ENCODE data around the gene ATP8B1. TPM values are rescaled to one million over a fixed set of nuclear protein-coding genes. Genes with fewer than 3 reads are reported as not detected.
"Not testable (repeated sequence)": the region's sequence is repeated elsewhere in the genome, so short reads cannot be mapped to it uniquely, and the experiment has no call there.

The ATP8B1 gene
- total RNA-seq, 2 experiments from 2014 or later: 0.06 to 0.15 TPM

GRCh38 chr18:57691363-57691762 is 111.8 kb downstream of the ATP8B1 start:
- CTCF ChIA-PET: no interaction called here
- POLR2A ChIA-PET: no interaction called here

GRCh38 chr18:57687970-57688369 is 115.1 kb downstream of the ATP8B1 start:
- CTCF ChIA-PET: no interaction called here
- POLR2A ChIA-PET: no interaction called here

- POLR2A ChIA-PET: no interaction called here
Observed at GRCh38 chr18:57683470-57683869, 119.6 kb downstream of the ATP8B1 start.

GRCh38 chr18:57677262-57678211 is 125.6 kb downstream of the ATP8B1 start:
- ChIA-PET POLR2A (no interaction called here), CTCF (interaction anchor here (0.7 kb wide), 1 partner anchor 92 kb away, joined by 4 read pairs; no protein-coding TSS in a partner anchor)

More at GRCh38 chr18:57683470-57683869, 119.6 kb downstream of the ATP8B1 start:
- CTCF ChIA-PET: no interaction called here

DNA sequence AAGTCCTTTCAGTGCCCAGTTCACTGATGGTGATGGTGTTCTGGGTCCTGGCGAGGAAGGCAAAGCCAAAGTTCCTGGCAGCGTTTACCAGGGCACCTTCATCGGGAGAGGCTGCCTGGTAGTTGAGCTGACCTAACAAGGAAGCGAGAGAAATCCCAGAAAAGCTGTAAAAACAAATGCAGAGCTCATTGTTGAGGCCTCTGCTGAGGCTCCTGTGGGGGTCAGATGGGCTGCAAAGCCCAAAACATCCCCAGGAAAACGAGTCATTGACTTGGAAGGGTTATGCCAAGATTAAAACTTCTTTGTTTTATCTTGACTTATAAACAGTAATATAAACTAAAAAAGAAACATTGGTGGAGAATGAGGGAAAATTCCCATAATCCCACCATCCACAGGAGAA is 128.2 kb downstream of the ATP8B1 start:
- CTCF ChIA-PET: no interaction called here

DNA sequence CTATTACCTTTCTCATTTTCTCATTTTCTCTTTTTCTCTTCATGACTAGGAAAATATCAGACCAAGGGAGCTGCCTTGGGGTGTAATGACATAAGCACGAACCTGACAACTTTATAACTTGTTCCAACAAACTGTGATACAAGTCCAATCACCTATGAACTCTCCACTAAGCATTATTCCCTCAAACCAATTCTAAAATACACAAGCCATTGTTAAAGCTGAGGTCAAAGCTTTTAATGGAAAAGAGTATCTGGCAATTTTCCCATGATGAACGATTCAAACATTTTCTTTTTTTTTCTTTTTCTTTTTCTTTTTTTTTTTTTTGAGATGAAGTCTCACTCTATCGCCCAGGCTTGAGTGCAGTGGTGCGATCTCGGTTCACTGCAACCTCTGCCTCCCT is 133.1 kb downstream of the ATP8B1 start:
- ChIA-PET POLR2A (no interaction called here), CTCF (interaction anchor here (0.6 kb wide), 1 partner anchor 54 kb away, joined by 4 read pairs; no protein-coding TSS in a partner anchor)

More for the DNA sequence above, 128.2 kb downstream of the ATP8B1 start:
- POLR2A ChIA-PET: no interaction called here

GRCh38 chr18:57668021-57668420 is 135.1 kb downstream of the ATP8B1 start:
- ChIA-PET POLR2A (no interaction called here), CTCF (no interaction called here)

DNA sequence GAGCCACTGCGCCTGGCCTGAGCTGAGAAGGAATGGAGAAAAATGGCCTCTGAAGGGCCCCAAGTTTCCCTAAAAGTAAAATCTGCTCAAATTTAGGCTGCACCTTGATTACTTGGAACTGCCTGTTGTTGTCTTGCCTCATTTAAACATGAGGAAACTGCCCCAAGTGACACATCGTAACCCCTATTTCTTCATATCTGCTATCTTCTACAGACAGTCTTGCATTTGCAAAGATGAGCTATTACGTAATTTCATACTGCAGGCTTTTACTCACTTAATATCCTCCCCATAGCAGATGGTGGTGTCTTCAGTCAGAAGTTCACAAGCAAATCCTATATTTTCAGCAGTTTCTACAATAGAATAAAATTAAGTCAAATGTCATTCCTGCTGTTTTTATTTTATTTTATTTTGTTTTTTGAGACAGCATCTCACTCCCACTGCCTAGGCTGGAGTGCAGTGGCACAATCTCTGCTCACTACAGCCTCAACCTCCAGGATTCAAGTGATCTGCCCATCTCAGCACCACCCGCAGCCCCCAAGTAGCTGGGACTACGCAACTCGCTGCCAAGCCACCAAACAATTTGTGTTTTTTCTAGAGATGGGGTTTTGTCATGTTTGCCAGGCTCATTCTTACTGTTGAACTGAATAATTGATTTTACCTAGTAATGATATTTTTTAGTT is 136.2 kb downstream of the ATP8B1 start:
- CTCF ChIA-PET: no interaction called here
- POLR2A ChIA-PET: interaction anchor here (0.6 kb wide), 1 partner anchor 51 kb away, joined by 3 read pairs; no protein-coding TSS in a partner anchor

GRCh38 chr18:57664568-57665165 is 138.4 kb downstream of the ATP8B1 start:
- ChIA-PET POLR2A (no interaction called here), CTCF (no interaction called here)

DNA sequence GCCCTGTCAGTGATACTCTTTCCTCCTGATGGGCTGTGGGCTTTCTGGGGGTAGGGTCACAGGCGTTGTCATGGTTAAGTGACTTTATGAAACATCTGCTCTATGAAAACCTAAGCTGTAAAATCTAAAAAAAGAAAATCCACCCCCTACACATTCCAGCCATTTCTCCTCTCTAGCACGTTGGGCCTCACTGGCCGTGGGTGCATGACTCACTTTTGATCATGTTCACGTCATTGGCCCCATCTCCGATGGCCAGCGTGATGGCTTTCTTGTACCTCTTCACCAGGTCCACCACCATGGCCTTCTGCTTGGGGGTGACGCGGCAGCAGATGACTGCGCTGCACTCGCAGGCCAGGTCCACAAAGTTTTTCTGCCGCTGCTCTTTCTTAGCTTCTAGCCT is 142.2 kb downstream of the ATP8B1 start:
- ChIA-PET CTCF (no interaction called here), POLR2A (no interaction called here)

DNA sequence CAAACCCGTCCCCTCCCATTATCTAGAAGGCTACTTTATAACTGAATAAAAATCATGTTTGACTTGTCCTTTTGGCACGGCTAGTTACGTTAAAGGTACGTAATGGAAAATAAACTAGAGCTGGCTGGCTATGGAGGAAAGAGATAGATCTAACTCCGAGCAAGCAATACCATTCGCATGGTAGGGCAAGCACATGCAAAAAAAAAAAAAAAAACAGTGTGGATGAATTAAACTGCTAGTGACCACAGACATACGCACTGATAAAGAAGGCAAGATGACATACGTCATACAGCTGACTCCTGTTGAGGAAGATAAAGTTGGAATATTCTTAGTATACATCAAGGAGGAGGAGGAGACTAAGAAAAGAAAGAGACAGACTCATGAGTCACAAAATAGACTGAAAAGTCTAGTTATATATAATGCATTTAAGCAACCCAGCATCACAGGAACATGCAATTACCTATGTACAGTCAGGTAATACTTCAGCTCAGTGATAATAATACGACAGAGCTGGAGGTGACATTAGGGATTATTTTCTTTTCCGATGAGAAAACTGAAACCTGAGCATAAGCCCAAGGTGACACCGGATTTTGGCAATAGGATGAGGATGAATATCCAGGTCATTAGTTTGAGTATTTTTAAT is 143.5 kb downstream of the ATP8B1 start:
- CTCF ChIA-PET: no interaction called here
- POLR2A ChIA-PET: no interaction called here

DNA sequence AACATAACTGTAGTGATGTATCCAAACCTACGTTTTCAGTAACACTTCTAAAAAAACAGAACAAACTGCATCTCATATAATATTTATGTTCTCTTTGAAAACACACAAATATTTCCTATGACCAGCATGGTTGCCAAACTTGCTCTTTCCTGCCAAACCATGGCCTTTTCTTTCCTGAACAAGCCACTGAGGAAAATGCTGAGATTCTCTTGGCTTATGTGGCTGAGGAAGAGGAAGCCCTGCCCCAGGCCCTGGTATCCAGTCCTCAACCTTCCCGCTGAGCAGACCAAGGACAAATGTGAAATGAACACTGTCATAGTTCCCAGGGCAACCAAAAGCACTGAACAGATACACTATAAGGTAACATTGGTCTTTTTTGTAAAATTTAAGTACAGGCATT is 145.6 kb downstream of the ATP8B1 start:
- POLR2A ChIA-PET: no interaction called here
- CTCF ChIA-PET: interaction anchor here (0.5 kb wide), 1 partner anchor 134 kb away, joined by 3 read pairs; no protein-coding TSS in a partner anchor

DNA sequence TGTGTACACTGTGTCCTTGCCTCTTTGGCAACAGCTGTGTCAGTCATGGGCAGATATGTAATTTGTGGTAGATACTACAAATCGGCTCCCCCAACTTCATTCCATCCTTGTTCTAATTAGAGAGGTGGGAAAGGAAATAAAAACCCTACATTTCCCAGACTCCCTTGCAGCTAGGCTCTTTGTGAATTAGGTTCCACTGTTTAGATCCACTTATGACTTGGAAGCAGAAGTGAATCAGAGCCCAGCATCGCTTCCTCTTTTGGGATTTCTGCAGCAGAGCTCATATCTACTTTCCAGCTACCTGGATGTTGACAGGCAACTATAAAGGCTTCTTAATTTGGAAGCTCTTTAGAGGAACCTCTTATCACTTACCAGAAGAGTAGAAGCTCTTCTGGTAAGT is 147.4 kb downstream of the ATP8B1 start:
- CTCF ChIA-PET: interaction anchor here (0.5 kb wide), 1 partner anchor 19 kb away, joined by 3 read pairs; no protein-coding TSS in a partner anchor
- POLR2A ChIA-PET: no interaction called here

DNA sequence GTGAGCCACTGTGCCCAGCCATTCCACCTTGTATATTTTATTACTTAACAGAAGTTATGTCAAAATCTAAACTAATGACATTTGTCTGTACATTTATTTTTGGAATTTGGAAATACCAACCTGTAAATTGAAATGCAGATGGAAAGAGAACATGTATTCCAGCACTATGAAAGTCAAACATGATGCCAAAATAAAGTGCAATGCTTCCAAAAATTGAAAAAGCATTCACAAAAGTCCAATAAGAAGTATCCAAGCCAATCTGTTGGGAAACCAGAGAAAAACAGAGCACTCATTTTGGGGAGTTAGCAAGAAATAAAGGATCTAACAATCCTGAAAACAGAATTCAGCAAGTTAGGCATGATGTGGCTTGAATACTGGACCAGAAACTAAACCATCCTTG is 151.2 kb downstream of the ATP8B1 start:
- ChIA-PET POLR2A (no interaction called here), CTCF (no interaction called here)

GRCh38 chr18:57649556-57650500 is 153.3 kb downstream of the ATP8B1 start:
- ChIA-PET POLR2A (no interaction called here), CTCF (no interaction called here)

- POLR2A ChIA-PET: no interaction called here
- CTCF ChIA-PET: no interaction called here
Observed at GRCh38 chr18:57648414-57648813, 154.7 kb downstream of the ATP8B1 start.

DNA sequence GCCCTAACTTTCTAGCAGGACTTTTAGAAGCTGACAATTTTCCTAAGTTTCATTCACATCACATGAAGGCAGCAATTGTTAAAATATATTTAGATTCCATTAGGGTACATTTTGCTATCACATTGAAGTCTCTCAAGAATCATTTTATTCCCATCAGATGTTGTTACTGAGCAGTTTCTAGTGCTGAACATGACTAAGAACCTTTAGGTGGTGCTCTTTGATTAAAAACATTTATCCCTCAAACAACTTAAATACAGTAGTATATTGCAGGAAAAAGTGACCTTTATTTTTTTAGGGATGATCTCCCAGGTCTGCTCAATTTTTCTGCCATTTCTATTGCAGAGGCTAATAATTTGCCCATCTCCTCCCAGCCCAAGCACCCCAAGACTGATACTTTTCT is 158.6 kb downstream of the ATP8B1 start:
- CTCF ChIA-PET: no interaction called here
- POLR2A ChIA-PET: no interaction called here

DNA sequence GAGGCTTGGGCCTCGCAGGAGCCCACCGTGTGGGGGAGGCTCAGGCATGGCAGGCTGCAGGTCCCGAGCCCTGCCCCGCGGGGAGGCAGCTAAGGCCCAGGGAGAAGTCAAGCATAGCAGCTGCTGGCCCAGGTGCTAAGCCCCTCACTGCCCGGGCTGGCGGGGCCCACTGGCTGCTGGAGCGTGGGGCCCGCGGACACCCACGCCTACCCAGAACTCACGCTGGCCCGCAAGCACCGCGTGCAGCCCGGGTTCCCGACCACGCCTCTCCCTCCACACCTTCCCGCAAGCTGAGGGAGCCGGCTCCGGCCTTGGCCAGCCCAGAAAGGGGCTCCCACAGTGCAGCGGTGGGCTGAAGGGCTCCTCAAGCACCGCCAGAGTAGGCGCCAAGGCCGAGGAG is 159.4 kb downstream of the ATP8B1 start:
- POLR2A ChIA-PET, CTCF ChIA-PET: not testable (repeated sequence)

- POLR2A ChIA-PET, CTCF ChIA-PET: not testable (repeated sequence)
Observed at GRCh38 chr18:57642462-57642861, 160.7 kb downstream of the ATP8B1 start.

All from activated CD8-positive, alpha-beta memory T cell treated with anti-CD3 and anti-CD28 coated beads for 36 hours (primary cell).